ENCODE results near the gene MUCL3.

DNA sequence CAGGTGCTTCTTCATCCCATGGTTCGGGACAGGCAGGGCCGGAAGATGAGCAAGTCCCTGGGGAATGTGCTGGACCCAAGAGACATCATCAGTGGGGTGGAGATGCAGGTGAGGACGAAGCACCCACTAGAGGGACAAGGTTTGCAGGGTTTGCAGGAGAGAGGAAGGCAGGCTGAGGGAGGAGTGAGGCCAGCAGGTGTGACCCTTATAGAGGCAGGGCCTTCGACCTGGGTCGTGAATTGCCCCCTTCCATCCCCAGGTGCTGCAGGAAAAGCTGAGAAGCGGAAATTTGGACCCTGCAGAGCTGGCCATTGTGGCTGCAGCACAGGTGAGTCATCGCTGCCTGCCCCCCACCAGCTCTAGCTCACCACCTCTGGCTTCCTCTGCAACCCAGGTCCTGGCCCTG, 18.3 kb upstream of the MUCL3 start:
- TF ChIP-seq CTCF (IDR thresholded peaks at IDR 0.05): no peak
- no peak for TF ChIP-seq POLR2A (IDR thresholded peaks at IDR 0.05)
